PC-9 (cell line): ENCODE data around the gene EFNA3. TPM values are rescaled to one million over a fixed set of nuclear protein-coding genes. Genes with fewer than 3 reads are reported as not detected.

Source experiments
- BruUV-seq: library from RNA; stranded (reverse); fragments of 400-500 nt; replicated peaks from 2 replicates; lab custom pipeline; 2021; lab: Mats Ljungman, UMichigan
- CTCF ChIA-PET: fragments of 300-600 bp; sonication (Branson Sonifier 250); formaldehyde crosslinking; loops from one replicate; lab custom pipeline; 2022; ENCODE audit warnings: antibody characterized with exemption; lab: Charles Lee
- POLR2A ChIA-PET: fragments of 300-600 bp; sonication (Branson Sonifier 250); formaldehyde crosslinking; loops from one replicate; lab custom pipeline; 2022; ENCODE audit warnings: antibody characterized with exemption; ENCODE audit not compliant: unreplicated experiment; lab: Charles Lee
- DNase-seq, 2 experiments: peaks; one replicate each; pipeline versions ENCODE4 v3.0.0 to v3.0.0-alpha.2; 2015 to 2022; ENCODE audit warnings: mixed read lengths in 1 of 2
- H2AFZ ChIP-seq: fragments of 200-600 bp; sonication (generic); 2 replicates; pipeline ENCODE4 v1.8.1; 2017; ENCODE audit warnings: antibody characterized with exemption
- H3F3A ChIP-seq: fragments of 200-600 bp; sonication (generic); 2 replicates; pipeline ENCODE4 v1.8.1; 2017; ENCODE audit warnings: antibody characterized with exemption, mild to moderate bottlenecking, low read depth; ENCODE audit not compliant: insufficient read depth
- H3K27ac ChIP-seq: fragments of 200-600 bp; sonication (generic); 2 replicates; pipeline ENCODE4 v1.6.1; 2016; ENCODE audit warnings: mixed run types
- H3K27me3 ChIP-seq: fragments of 200-600 bp; sonication (generic); 2 replicates; pipeline ENCODE4 v1.6.1; 2016; ENCODE audit warnings: low read depth, mixed run types; ENCODE audit not compliant: insufficient read depth
- H3K36me3 ChIP-seq: fragments of 200-600 bp; sonication (generic); 2 replicates; pipeline ENCODE4 v1.6.1; 2016; ENCODE audit warnings: low read depth, mixed run types
- H3K4me1 ChIP-seq: fragments of 200-600 bp; sonication (generic); replicated peaks from 2 replicates; pipeline ENCODE4 v1.6.1; 2016; ENCODE audit warnings: mixed run types; ENCODE audit not compliant: insufficient read depth
- H3K4me2 ChIP-seq: fragments of 200-600 bp; sonication (generic); 2 replicates; pipeline ENCODE4 v1.6.1; 2017; ENCODE audit warnings: mixed run types
- H3K4me3 ChIP-seq: fragments of 200-600 bp; sonication (generic); 2 replicates; pipeline ENCODE4 v1.6.1; 2016; ENCODE audit warnings: mixed run types
- H3K79me2 ChIP-seq: fragments of 200-600 bp; sonication (generic); 2 replicates; pipeline ENCODE4 v1.6.1; 2017; ENCODE audit warnings: low read depth, mixed run types
- H3K9me2 ChIP-seq: fragments of 200-600 bp; sonication (generic); 2 replicates; pipeline ENCODE4 v1.8.1; 2017; ENCODE audit warnings: mild to moderate bottlenecking; ENCODE audit not compliant: insufficient read depth
- H3K9me3 ChIP-seq: fragments of 200-600 bp; sonication (generic); 2 replicates; pipeline ENCODE4 v1.8.1; 2016; ENCODE audit warnings: low read depth; ENCODE audit not compliant: insufficient read depth
- H4K20me1 ChIP-seq: fragments of 200-600 bp; sonication (generic); 2 replicates; pipeline ENCODE4 v1.8.1; 2017; ENCODE audit not compliant: insufficient read depth
- EZH2 ChIP-seq: fragments of 200-600 bp; sonication (generic); IDR thresholded peaks from 2 replicates; pipeline ENCODE4 v1.8.0; 2017; ENCODE audit warnings: antibody characterized with exemption, low read depth
- intact Hi-C: fragments of 100-400 bp; cut with micrococcal nuclease; formaldehyde crosslinking; loops from one replicate; pipeline ENCODE4 v1.10.0; 2022; ENCODE audit not compliant: unreplicated experiment
- total RNA-seq: library from RNA; stranded (reverse); gene quantifications from 2 replicates; pipeline ENCODE4 v1.2.3, GENCODE V29; 2021
- TF ChIP-seq, protein P1 (sequence below): fragments of 200-600 bp; sonication (generic); conservative IDR thresholded peaks from 2 replicates; pipeline ENCODE4 v1.6.1; 2017; ENCODE audit warnings: mixed run types, antibody characterized with exemption, mild to moderate bottlenecking, moderate library complexity

The EFNA3 gene
- total RNA-seq, 1 experiment from 2014 or later: 6.7 TPM

DNA sequence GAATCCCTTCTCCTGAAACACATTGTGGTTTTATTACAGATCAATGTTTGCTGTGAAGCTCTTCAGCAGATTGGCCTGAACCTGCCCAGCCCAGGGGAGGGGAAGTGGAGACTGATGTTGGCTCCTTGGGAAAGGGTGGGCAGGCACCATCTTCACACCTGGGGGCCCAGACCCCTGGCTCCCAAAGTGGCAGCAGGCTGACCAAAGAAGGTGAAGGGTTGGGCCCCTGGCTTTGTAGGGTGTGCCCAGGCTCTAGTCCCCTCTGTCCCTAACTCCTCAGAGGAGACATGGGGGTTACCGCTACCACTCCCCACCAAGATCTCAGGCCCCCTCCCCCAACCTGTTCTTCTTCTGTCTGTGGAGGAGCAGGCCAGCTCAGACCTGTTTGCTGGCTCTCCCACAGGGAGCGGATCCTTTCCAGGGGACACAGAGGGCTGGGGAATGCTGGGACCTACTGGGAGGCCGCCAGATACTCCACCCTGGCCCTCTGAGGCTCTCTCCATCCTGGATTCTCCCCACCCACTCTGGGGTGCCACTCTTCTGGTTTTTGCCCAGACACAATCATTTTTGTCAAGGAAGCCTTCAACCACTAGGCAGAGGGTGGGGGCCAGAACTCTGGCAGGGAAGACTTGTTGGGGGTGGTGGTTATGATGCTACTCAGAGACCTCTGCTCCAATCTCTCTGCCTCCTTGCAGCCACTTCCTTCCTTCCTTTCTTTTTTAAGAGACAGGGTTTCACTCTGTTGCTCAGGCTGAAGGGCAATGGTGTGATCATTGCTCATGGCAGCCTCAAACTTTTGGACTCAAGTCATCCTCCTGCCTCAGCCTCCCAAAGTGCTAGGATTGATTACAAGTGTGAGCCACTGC lies 5.0 kb upstream of the EFNA3 start:
- intact Hi-C loops: no loop called here
- POLR2A ChIA-PET: no interaction called here
- H3K4me1 ChIP-seq: peaks cover 14% of the 10 kb centered on the region
- DNase-seq: no peak
- no peak overlapping the region for H2AFZ ChIP-seq
- H3K9me3 ChIP-seq: no peaks in the 10 kb centered on the region
- H4K20me1 ChIP-seq: no peaks in the 10 kb centered on the region; the same call in 1 of the 2 replicates
- BruUV-seq: no TSS peak
- H3K79me2 ChIP-seq: no peaks in the 10 kb centered on the region
- H3K27ac ChIP-seq: no peak overlapping the region
- H3K27me3 ChIP-seq: no peaks in the 10 kb centered on the region
- CTCF ChIA-PET: no interaction called here
- TF ChIP-seq, protein P1, sequence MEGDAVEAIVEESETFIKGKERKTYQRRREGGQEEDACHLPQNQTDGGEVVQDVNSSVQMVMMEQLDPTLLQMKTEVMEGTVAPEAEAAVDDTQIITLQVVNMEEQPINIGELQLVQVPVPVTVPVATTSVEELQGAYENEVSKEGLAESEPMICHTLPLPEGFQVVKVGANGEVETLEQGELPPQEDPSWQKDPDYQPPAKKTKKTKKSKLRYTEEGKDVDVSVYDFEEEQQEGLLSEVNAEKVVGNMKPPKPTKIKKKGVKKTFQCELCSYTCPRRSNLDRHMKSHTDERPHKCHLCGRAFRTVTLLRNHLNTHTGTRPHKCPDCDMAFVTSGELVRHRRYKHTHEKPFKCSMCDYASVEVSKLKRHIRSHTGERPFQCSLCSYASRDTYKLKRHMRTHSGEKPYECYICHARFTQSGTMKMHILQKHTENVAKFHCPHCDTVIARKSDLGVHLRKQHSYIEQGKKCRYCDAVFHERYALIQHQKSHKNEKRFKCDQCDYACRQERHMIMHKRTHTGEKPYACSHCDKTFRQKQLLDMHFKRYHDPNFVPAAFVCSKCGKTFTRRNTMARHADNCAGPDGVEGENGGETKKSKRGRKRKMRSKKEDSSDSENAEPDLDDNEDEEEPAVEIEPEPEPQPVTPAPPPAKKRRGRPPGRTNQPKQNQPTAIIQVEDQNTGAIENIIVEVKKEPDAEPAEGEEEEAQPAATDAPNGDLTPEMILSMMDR: no peak
- TF ChIP-seq EZH2: no peak
- H3K36me3 ChIP-seq: no peaks in the 10 kb centered on the region
- no peaks in the 10 kb centered on the region for H3K9me2 ChIP-seq
- H3K4me2 ChIP-seq: no peak overlapping the region
- H3F3A ChIP-seq: peaks cover 36% of the 10 kb centered on the region; the same call in 1 of the 2 replicates
- H3K4me3 ChIP-seq: no peak overlapping the region

DNA sequence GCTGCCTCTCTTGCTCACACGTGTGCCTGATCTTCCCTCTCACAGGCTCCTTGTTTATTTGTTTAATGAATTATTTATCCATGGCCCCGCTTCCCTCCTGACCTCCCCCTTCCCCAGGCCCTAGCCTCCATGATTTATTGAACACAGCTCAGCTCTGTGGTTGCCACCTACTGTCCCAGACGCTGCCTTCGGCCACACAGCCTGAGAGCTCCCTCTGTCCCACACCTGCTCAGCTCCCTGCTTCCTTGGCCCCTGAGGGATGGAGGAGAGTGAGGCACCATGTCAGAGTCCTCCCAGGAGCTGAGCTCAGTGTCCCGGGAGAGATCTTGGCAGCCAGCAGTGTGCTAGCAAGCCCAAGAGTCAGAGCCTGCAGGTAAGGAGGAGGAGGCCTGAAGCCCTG lies 3.1 kb upstream of the EFNA3 start:
- H3K79me2 ChIP-seq: no peaks in the 10 kb centered on the region
- no peaks in the 10 kb centered on the region for H3K36me3 ChIP-seq
- H3K9me2 ChIP-seq: no peaks in the 10 kb centered on the region
- ChIA-PET POLR2A (interaction anchor here (0.6 kb wide), 1 partner anchor 970 kb away, joined by 4 read pairs; no protein-coding TSS in a partner anchor), CTCF (interaction anchor here (0.6 to 0.8 kb wide), 3 partner anchors 10 to 597 kb away, joined by 3 read pairs; no protein-coding TSS in a partner anchor)
- peaks cover 29% of the 10 kb centered on the region for H3K4me1 ChIP-seq
- no peaks in the 10 kb centered on the region for H4K20me1 ChIP-seq
- peaks cover 18% of the 10 kb centered on the region for H3K27me3 ChIP-seq
- H3K4me3 ChIP-seq: no peak overlapping the region
- no peak overlapping the region for H2AFZ ChIP-seq
- no peak for TF ChIP-seq EZH2
- TF ChIP-seq, protein P1: no peak
- peaks cover 29% of the 10 kb centered on the region; the same call in 1 of the 2 replicates for H3F3A ChIP-seq
- no peak overlapping the region for H3K4me2 ChIP-seq
- no peaks in the 10 kb centered on the region for H3K9me3 ChIP-seq
- no peak overlapping the region for H3K27ac ChIP-seq
- no TSS peak for BruUV-seq
- intact Hi-C loops: no loop called here
- no peak for DNase-seq

DNA sequence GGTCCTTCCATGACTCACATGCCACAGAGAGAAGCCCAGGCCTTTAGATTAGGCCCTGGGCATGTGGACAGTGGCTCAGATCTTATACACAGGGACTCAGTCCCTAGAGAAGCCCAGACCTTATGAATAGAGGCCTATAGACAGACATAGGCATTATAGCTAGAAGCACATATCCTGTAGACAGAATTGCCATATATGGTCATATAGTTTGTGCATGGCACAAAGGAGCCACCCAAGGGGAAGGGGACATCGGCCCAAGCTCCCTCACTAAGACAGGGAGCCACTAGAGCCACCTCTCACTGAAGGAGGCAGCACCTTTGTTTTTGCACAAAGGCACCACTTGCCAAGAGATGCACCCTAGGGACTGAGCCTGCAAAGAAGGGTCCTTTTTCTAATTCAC lies 2.3 kb upstream of the EFNA3 start:
- Histone ChIP-seq H3F3A (peaks cover 33% of the 10 kb centered on the region; the same call in 1 of the 2 replicates), H3K79me2 (no peaks in the 10 kb centered on the region), H3K4me2 (no peak overlapping the region), H3K27ac (no peak overlapping the region), H3K36me3 (no peaks in the 10 kb centered on the region), H3K9me3 (no peaks in the 10 kb centered on the region), H3K4me3 (no peak overlapping the region), H2AFZ (no peak overlapping the region), H3K9me2 (no peaks in the 10 kb centered on the region), H4K20me1 (no peaks in the 10 kb centered on the region), H3K4me1 (peaks cover 33% of the 10 kb centered on the region), H3K27me3 (peaks cover 25% of the 10 kb centered on the region)
- intact Hi-C loops: no loop called here
- BruUV-seq: no TSS peak
- TF ChIP-seq EZH2: no peak
- TF ChIP-seq, protein P1: no peak
- CTCF ChIA-PET: interaction anchor here (0.6 kb wide), 2 partner anchors 91 to 598 kb away, joined by 3 read pairs; no protein-coding TSS in a partner anchor
- peak in 1 of 2 experiments; percentile 10 for DNase-seq
- POLR2A ChIA-PET: no interaction called here
